ENCODE data around the gene DMXL2. TPM values are rescaled to one million over a fixed set of nuclear protein-coding genes. Genes with fewer than 3 reads are reported as not detected.

The DMXL2 gene
- total and polyA plus RNA-seq, 9 of the 15 experiments (the other 6 are each of a cell fraction or from before 2014, with no cell fraction given): 9.3 to 57.7 (median 30.7) TPM

GRCh38 chr15:51622604-51623370 is at the start of gene DMXL2 (continued):
- TF ChIP-seq WHSC1 (IDR thresholded peaks at IDR 0.05; ENCODE audit: low read length): no peak
- 0 out of 2 replicates have a peak, but pooled peaks have one; percentile 27 for TF ChIP-seq POLR2AphosphoS5 (IDR thresholded peaks at IDR 0.05; ENCODE audit: control insufficient read depth, insufficient read depth, low read depth, low read length)
- TF ChIP-seq IRF1 (CRISPR knock-in tag; IDR thresholded peaks at IDR 0.05; ENCODE audit: borderline replicate concordance): no peak
- TF ChIP-seq BHLHE40 (IDR thresholded peaks at IDR 0.05; ENCODE audit: low read length): peak; percentile 79
- peak; percentile 69 for TF ChIP-seq EGR1 (conservative IDR thresholded peaks at IDR 0.05)
- no peak for TF ChIP-seq SMAD2 (IDR thresholded peaks at IDR 0.05; ENCODE audit: low read depth, low read length)
- peak; percentile 7; the same call in 1 of the 2 replicates for TF ChIP-seq L3MBTL2 (IDR thresholded peaks at IDR 0.05)
- no peak for TF ChIP-seq TAL1 (IDR thresholded peaks at IDR 0.05)
- TF ChIP-seq, protein P1, sequence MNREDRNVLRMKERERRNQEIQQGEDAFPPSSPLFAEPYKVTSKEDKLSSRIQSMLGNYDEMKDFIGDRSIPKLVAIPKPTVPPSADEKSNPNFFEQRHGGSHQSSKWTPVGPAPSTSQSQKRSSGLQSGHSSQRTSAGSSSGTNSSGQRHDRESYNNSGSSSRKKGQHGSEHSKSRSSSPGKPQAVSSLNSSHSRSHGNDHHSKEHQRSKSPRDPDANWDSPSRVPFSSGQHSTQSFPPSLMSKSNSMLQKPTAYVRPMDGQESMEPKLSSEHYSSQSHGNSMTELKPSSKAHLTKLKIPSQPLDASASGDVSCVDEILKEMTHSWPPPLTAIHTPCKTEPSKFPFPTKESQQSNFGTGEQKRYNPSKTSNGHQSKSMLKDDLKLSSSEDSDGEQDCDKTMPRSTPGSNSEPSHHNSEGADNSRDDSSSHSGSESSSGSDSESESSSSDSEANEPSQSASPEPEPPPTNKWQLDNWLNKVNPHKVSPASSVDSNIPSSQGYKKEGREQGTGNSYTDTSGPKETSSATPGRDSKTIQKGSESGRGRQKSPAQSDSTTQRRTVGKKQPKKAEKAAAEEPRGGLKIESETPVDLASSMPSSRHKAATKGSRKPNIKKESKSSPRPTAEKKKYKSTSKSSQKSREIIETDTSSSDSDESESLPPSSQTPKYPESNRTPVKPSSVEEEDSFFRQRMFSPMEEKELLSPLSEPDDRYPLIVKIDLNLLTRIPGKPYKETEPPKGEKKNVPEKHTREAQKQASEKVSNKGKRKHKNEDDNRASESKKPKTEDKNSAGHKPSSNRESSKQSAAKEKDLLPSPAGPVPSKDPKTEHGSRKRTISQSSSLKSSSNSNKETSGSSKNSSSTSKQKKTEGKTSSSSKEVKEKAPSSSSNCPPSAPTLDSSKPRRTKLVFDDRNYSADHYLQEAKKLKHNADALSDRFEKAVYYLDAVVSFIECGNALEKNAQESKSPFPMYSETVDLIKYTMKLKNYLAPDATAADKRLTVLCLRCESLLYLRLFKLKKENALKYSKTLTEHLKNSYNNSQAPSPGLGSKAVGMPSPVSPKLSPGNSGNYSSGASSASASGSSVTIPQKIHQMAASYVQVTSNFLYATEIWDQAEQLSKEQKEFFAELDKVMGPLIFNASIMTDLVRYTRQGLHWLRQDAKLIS (CRISPR knock-in tag; IDR thresholded peaks at IDR 0.05): peak; percentile 59; the same call in 1 of the 2 replicates
- TF ChIP-seq NFRKB (IDR thresholded peaks at IDR 0.05; ENCODE audit: low read depth): peak; percentile 11; the same call in 1 of the 2 replicates
- 0 out of 4 replicates have a peak, but pooled peaks of 1 of the 2 experiments have one; percentile 33 for TF ChIP-seq SIN3A (IDR thresholded peaks at IDR 0.05; ENCODE audit: borderline replicate concordance in 2 of 2, control insufficient read depth in 1 of 2, low read depth in 2 of 2, low read length in 2 of 2)
- TF ChIP-seq MNT (conservative IDR thresholded peaks at IDR 0.05): peak in 1 of 2 experiments; percentile 51; a peak in 2 of 4 replicates
- TF ChIP-seq MCM5 (IDR thresholded peaks at IDR 0.05; ENCODE audit: low read depth): no peak
- no peak for TF ChIP-seq MTA2 (IDR thresholded peaks at IDR 0.05; ENCODE audit: low read depth)
- TF ChIP-seq GABPB1 (CRISPR knock-in tag; IDR thresholded peaks at IDR 0.05): peak; percentile 66; the same call in 1 of the 2 replicates
- peak; percentile 35 for TF ChIP-seq MYC (IDR thresholded peaks at IDR 0.05; ENCODE audit: low read depth, low read length)
- TF ChIP-seq MYC (CRISPR knock-in tag; IDR thresholded peaks at IDR 0.05; ENCODE audit: borderline replicate concordance, low read depth): no peak
- TF ChIP-seq ZNF347 (CRISPR knock-in tag; IDR thresholded peaks at IDR 0.05; ENCODE audit: low read depth): no peak
- no peak for TF ChIP-seq NR4A1 (CRISPR knock-in tag; IDR thresholded peaks at IDR 0.05)
- TF ChIP-seq NR4A1 (tag; IDR thresholded peaks at IDR 0.05): peak; percentile 31; the same call in 1 of the 2 replicates
- TF ChIP-seq DIDO1 (tag; IDR thresholded peaks at IDR 0.05; ENCODE audit: low read depth): no peak
- TF ChIP-seq NUFIP1 (IDR thresholded peaks at IDR 0.05; ENCODE audit: partially characterized antibody): no peak
- TF ChIP-seq LCOR (CRISPR knock-in tag; IDR thresholded peaks at IDR 0.05): 0 out of 2 replicates have a peak, but pooled peaks have one; percentile 47
